HEK293 (cell line): Measurements from ENCODE around the gene ALOXE3.

Experiments used
- CTCF ChIA-PET: fragments of 350-600 bp; formaldehyde crosslinking; extraction: SDS; loops from one replicate; lab custom pipeline; 2021; ENCODE audit warnings: antibody characterized with exemption; lab: Yijun Ruan, JAX
- POLR2A ChIA-PET: fragments of 300-600 bp; formaldehyde crosslinking; extraction: SDS; loops from one replicate; lab custom pipeline; 2020; ENCODE audit warnings: antibody characterized with exemption, inconsistent platforms; lab: Yijun Ruan, JAX
- H3K27ac ChIP-seq: fragments of 200-500 bp; sonication (Bioruptor generic); 2 replicates; pipeline ENCODE4 v1.5.1; 2014; ENCODE audit warnings: low read depth, low read length, control low read depth, inconsistent platforms; ENCODE audit errors: extremely low read depth
- H3K36me3 ChIP-seq, 2 experiments: fragments of 200-500 bp in 1 of 2; sonication (Bioruptor generic) in 1 of 2; 1 replicate in 1 of 2; 2 replicates in 1 of 2; pipeline ENCODE4 v1.5.1; 2014 to 2017; ENCODE audit warnings: inconsistent platforms in 2 of 2, low read length in 2 of 2; ENCODE audit not compliant: control insufficient read depth in 2 of 2, insufficient read depth in 1 of 2
- H3K4me1 ChIP-seq: fragments of 200-500 bp; sonication (Bioruptor generic); 2 replicates; pipeline ENCODE4 v1.5.1; 2014; ENCODE audit warnings: mild to moderate bottlenecking, low read length, inconsistent platforms; ENCODE audit not compliant: control insufficient read depth, insufficient read depth
- H3K4me3 ChIP-seq: 2 replicates; pipeline ENCODE4 v1.5.1; 2011; ENCODE audit warnings: low read depth, mild to moderate bottlenecking, control low read depth, low read length, moderate library complexity
- H3K9me3 ChIP-seq: fragments of 200-500 bp; sonication (Bioruptor generic); 2 replicates; pipeline ENCODE4 v1.5.1; 2014; ENCODE audit warnings: low read depth, low read length, inconsistent platforms; ENCODE audit not compliant: control insufficient read depth, insufficient read depth
- HOXA7 ChIP-seq: sonication (generic); formaldehyde crosslinking; IDR thresholded peaks from 2 replicates; pipeline ENCODE4 v1.8.1; 2022; ENCODE audit warnings: missing genetic modification reagents, borderline replicate concordance
- IKZF3 ChIP-seq: fragments of 450-650 bp; IDR thresholded peaks from 2 replicates; pipeline ENCODE4 v1.5.0; 2018; ENCODE audit warnings: missing biosample characterization, mild to moderate bottlenecking, missing genetic modification characterization, moderate library complexity
- KLF7 ChIP-seq: fragments of 450-650 bp; formaldehyde crosslinking; IDR thresholded peaks from 2 replicates; pipeline ENCODE4 v1.5.1; 2016; ENCODE audit warnings: missing biosample characterization, missing genetic modification characterization, borderline replicate concordance
- PRDM10 ChIP-seq: fragments of 450-650 bp; formaldehyde crosslinking; IDR thresholded peaks from 2 replicates; pipeline ENCODE4 v1.5.1; 2016; ENCODE audit warnings: missing biosample characterization, missing genetic modification characterization
- SP3 ChIP-seq: fragments of 450-650 bp; formaldehyde crosslinking; IDR thresholded peaks from 2 replicates; pipeline ENCODE4 v1.5.1; 2016; ENCODE audit warnings: missing biosample characterization, missing genetic modification characterization
- SP7 ChIP-seq: fragments of 450-650 bp; formaldehyde crosslinking; IDR thresholded peaks from 2 replicates; pipeline ENCODE4 v1.5.1; 2016; ENCODE audit warnings: missing biosample characterization, missing genetic modification characterization
- ZBTB20 ChIP-seq: fragments of 450-650 bp; formaldehyde crosslinking; IDR thresholded peaks from 2 replicates; pipeline ENCODE4 v1.5.1; 2016; ENCODE audit warnings: missing biosample characterization, missing genetic modification characterization
- ZBTB7A ChIP-seq: fragments of 450-650 bp; formaldehyde crosslinking; IDR thresholded peaks from 2 replicates; pipeline ENCODE4 v1.5.1; 2016; ENCODE audit warnings: low read depth, missing biosample characterization, missing genetic modification characterization
- ZFP3 ChIP-seq: fragments of 450-650 bp; formaldehyde crosslinking; IDR thresholded peaks from 2 replicates; pipeline ENCODE4 v1.5.1; 2016; ENCODE audit warnings: low read depth, missing biosample characterization, missing genetic modification characterization
- ZIC2 ChIP-seq: fragments of 450-650 bp; formaldehyde crosslinking; IDR thresholded peaks from 2 replicates; pipeline ENCODE4 v1.5.1; 2016; ENCODE audit warnings: missing biosample characterization, missing genetic modification characterization
- ZNF148 ChIP-seq: fragments of 450-650 bp; formaldehyde crosslinking; IDR thresholded peaks from 2 replicates; pipeline ENCODE4 v1.5.0; 2017; ENCODE audit warnings: missing biosample characterization, missing genetic modification characterization, borderline replicate concordance
- ZNF157 ChIP-seq: fragments of 450-650 bp; formaldehyde crosslinking; IDR thresholded peaks from 2 replicates; pipeline ENCODE4 v1.5.1; 2016; ENCODE audit warnings: missing biosample characterization, missing genetic modification characterization
- ZNF184 ChIP-seq: fragments of 450-650 bp; IDR thresholded peaks from 2 replicates; pipeline ENCODE4 v1.5.1; 2018; ENCODE audit warnings: missing biosample characterization, mild to moderate bottlenecking, missing genetic modification characterization
- ZNF280D ChIP-seq: fragments of 450-650 bp; formaldehyde crosslinking; IDR thresholded peaks from 2 replicates; pipeline ENCODE4 v1.5.1; 2016; ENCODE audit warnings: missing biosample characterization, missing genetic modification characterization
- ZNF335 ChIP-seq: fragments of 450-650 bp; formaldehyde crosslinking; conservative IDR thresholded peaks from 2 replicates; pipeline ENCODE4 v1.5.1; 2016; ENCODE audit warnings: missing biosample characterization, missing genetic modification characterization
- ZNF398 ChIP-seq: fragments of 450-650 bp; formaldehyde crosslinking; IDR thresholded peaks from 2 replicates; pipeline ENCODE4 v1.5.1; 2017; ENCODE audit warnings: missing biosample characterization, missing genetic modification characterization
- ZNF488 ChIP-seq: fragments of 450-650 bp; formaldehyde crosslinking; IDR thresholded peaks from 2 replicates; pipeline ENCODE4 v1.5.1; 2016; ENCODE audit warnings: missing biosample characterization, missing genetic modification characterization
- ZNF530 ChIP-seq: fragments of 450-650 bp; formaldehyde crosslinking; IDR thresholded peaks from 2 replicates; pipeline ENCODE4 v1.5.1; 2016; ENCODE audit warnings: low read depth, missing biosample characterization, missing genetic modification characterization
- ZNF660 ChIP-seq: fragments of 450-650 bp; IDR thresholded peaks from 2 replicates; pipeline ENCODE4 v1.5.1; 2018; ENCODE audit warnings: missing biosample characterization, mild to moderate bottlenecking, missing genetic modification characterization
- ZNF792 ChIP-seq: fragments of 450-650 bp; formaldehyde crosslinking; IDR thresholded peaks from 2 replicates; pipeline ENCODE4 v1.5.1; 2016; ENCODE audit warnings: missing biosample characterization, missing genetic modification characterization

Gene ALOXE3

GRCh38 chr17:8164815-8165131 is 46.5 kb upstream of the ALOXE3 start:
- peak overlapping the region; percentile 96; the same call in 1 of the 2 replicates for H3K27ac ChIP-seq
- H3K4me1 ChIP-seq: peaks cover 24% of the 10 kb centered on the region
- H3K9me3 ChIP-seq: no peaks in the 10 kb centered on the region
- POLR2A ChIA-PET: interaction anchor here (0.7 to 1.8 kb wide), 5 partner anchors 9 to 212 kb away, joined by 3 to 25 read pairs (median 3); partner anchors contain the start of genes AURKB, HES7 and KRABD2
- H3K4me3 ChIP-seq: no peak overlapping the region
- CTCF ChIA-PET: interaction anchor here (0.6 kb wide), 1 partner anchor 19 kb away, joined by 3 read pairs; no protein-coding TSS in a partner anchor
- TF ChIP-seq ZNF335 (tag by site-specific recombination): peak; percentile 77
- no peak for TF ChIP-seq ZNF792 (tag by site-specific recombination)
- peaks cover 10 to 22% of the 10 kb centered on the region in 2 experiments; a peak in 2 of 3 replicates for H3K36me3 ChIP-seq

- peaks cover 24% of the 10 kb centered on the region for H3K4me1 ChIP-seq
- ChIA-PET CTCF (interaction anchor here (0.6 kb wide), 1 partner anchor 19 kb away, joined by 3 read pairs; no protein-coding TSS in a partner anchor), POLR2A (interaction anchor here (0.6 to 1.8 kb wide), 8 partner anchors 9 to 213 kb away, joined by 3 to 25 read pairs (median 3); partner anchors contain the start of genes AURKB, BORCS6, HES7 and KRABD2)
- H3K4me3 ChIP-seq: no peak overlapping the region
- no peaks in the 10 kb centered on the region for H3K9me3 ChIP-seq
- H3K36me3 ChIP-seq: peaks cover 12 to 27% of the 10 kb centered on the region in 2 experiments; a peak in 2 of 3 replicates
- H3K27ac ChIP-seq: peak overlapping the region; percentile 96
- TF ChIP-seq ZFP3 (tag by site-specific recombination) (no peak), PRDM10 (tag by site-specific recombination) (peak; percentile 58; the same call in 1 of the 2 replicates), ZNF280D (tag by site-specific recombination) (no peak), ZBTB20 (tag by site-specific recombination) (peak; percentile 74), HOXA7 (CRISPR knock-in tag) (no peak), ZNF488 (tag by site-specific recombination) (no peak), ZNF148 (tag by site-specific recombination) (no peak), SP3 (tag by site-specific recombination) (peak; percentile 17; the same call in 1 of the 2 replicates), ZNF530 (tag by site-specific recombination) (no peak), ZIC2 (tag by site-specific recombination) (peak; percentile 71), ZNF660 (tag by site-specific recombination) (0 out of 2 replicates have a peak, but pooled peaks have one; percentile 47), IKZF3 (peak; percentile 57; the same call in 1 of the 2 replicates), ZNF157 (tag by site-specific recombination) (no peak), ZNF184 (tag by site-specific recombination) (no peak), ZBTB7A (no peak), ZNF398 (tag by site-specific recombination) (peak; percentile 91), KLF7 (tag by site-specific recombination) (0 out of 2 replicates have a peak, but pooled peaks have one; percentile 18), SP7 (tag by site-specific recombination) (peak; percentile 52; the same call in 1 of the 2 replicates)
Measured at GRCh38 chr17:8163978-8164814, 45.9 kb upstream of the ALOXE3 start.
